SU-DHL-6 (cell line): ENCODE results near the gene STIP1.

ENCODE experiments used
- H2AFZ ChIP-seq: fragments of 200-600 bp; sonication (generic); 2 replicates; pipeline ENCODE4 v1.6.1; 2014; ENCODE audit warnings: low read depth, mild to moderate bottlenecking, moderate library complexity, mixed read lengths, antibody characterized with exemption, low read length; ENCODE audit not compliant: severe bottlenecking
- H3F3A ChIP-seq: fragments of 200-600 bp; shearing (Covaris generic); 2 replicates; pipeline ENCODE4 v1.6.0; 2016; ENCODE audit warnings: antibody characterized with exemption, mild to moderate bottlenecking; ENCODE audit not compliant: insufficient read depth
- H3K27ac ChIP-seq: fragments of 200-600 bp; sonication (generic); 2 replicates; pipeline ENCODE4 v1.5.1; 2016; ENCODE audit warnings: low read depth, mild to moderate bottlenecking, low read length, moderate library complexity, mixed read lengths
- H3K27me3 ChIP-seq: fragments of 200-600 bp; sonication (generic), shearing (Covaris generic); 2 replicates; pipeline ENCODE4 v1.6.0; 2014; ENCODE audit warnings: mild to moderate bottlenecking, low read length
- H3K36me3 ChIP-seq: fragments of 200-600 bp; sonication (generic); 2 replicates; pipeline ENCODE4 v1.6.1; 2014; ENCODE audit warnings: mild to moderate bottlenecking, low read length, mixed read lengths
- H3K4me2 ChIP-seq: fragments of 300-600, 200-600 bp; shearing (Covaris generic), sonication (generic); 2 replicates; pipeline ENCODE4 v1.6.0; 2014; ENCODE audit warnings: low read length, low read depth, mild to moderate bottlenecking; ENCODE audit not compliant: poor library complexity, severe bottlenecking
- H3K4me3 ChIP-seq: fragments of 200-600 bp; sonication (generic); 2 replicates; pipeline ENCODE4 v1.5.1; 2014; ENCODE audit warnings: antibody characterized with exemption, low read length, mild to moderate bottlenecking, mixed read lengths; ENCODE audit not compliant: insufficient read depth, poor library complexity, severe bottlenecking
- H3K79me2 ChIP-seq: fragments of 200-600 bp; sonication (generic); 2 replicates; pipeline ENCODE4 v1.6.1; 2014; ENCODE audit warnings: mild to moderate bottlenecking, low read length, moderate library complexity; ENCODE audit not compliant: insufficient read depth
- H3K9ac ChIP-seq: fragments of 200-600 bp; sonication (generic); 2 replicates; pipeline ENCODE4 v1.7.0; 2014; ENCODE audit warnings: mild to moderate bottlenecking, low read length
- H3K9me2 ChIP-seq: fragments of 200-600 bp; sonication (generic); replicated peaks from 2 replicates; pipeline ENCODE4 v1.6.1; 2014; ENCODE audit warnings: low read length; ENCODE audit not compliant: insufficient read depth
- H3K9me3 ChIP-seq: fragments of 200-600 bp; sonication (generic); 2 replicates; pipeline ENCODE4 v1.6.1; 2014; ENCODE audit warnings: low read length, mixed read lengths; ENCODE audit not compliant: insufficient read depth
- H4K20me1 ChIP-seq: fragments of 200-600 bp; sonication (generic); 2 replicates; pipeline ENCODE4 v1.6.1; 2014; ENCODE audit warnings: low read depth, mild to moderate bottlenecking, antibody characterized with exemption, low read length, moderate library complexity, mixed read lengths
- EZH2phosphoT487 ChIP-seq: fragments of 200-600 bp; sonication (generic), shearing (Covaris generic); conservative IDR thresholded peaks from 2 replicates; pipeline ENCODE4 v1.6.1; 2018; ENCODE audit warnings: mild to moderate bottlenecking, antibody characterized with exemption, low read length, moderate library complexity, mixed read lengths
- TF ChIP-seq, protein P1 (sequence below): fragments of 200-600 bp; sonication (generic); IDR thresholded peaks from one replicate; pipeline ENCODE4 v1.5.1; 2017; ENCODE audit warnings: antibody characterized with exemption, mild to moderate bottlenecking, low read length, moderate library complexity; ENCODE audit not compliant: insufficient read depth, poor library complexity, severe bottlenecking

The STIP1 gene

DNA sequence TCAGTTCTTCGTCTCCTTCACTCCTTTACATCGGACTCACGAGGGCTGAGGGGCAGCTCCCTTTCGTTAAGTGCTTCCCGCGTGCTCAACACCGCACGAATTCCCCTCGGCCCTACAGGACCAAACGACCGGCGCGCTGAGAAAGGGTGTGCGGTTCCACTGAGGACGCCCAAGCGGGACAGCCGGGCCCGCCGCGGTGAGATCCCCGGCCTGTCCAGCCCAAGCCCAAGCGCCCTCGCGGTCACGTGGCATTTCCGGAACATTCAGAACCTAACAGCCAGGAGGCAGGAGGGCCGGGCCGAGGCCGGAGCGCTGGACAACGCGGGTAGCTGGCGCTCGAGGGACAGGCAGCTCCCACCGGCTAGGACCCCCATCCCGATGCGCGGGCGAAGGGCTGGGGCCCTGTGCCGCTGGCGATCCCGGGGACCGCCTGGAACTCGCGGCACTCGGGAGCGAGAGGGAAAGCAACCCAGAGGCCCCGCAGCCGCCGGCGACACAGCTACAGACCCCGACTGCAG is 737 bp upstream of the STIP1 start:
- Histone ChIP-seq H3K27ac (peak overlapping the region; percentile 55), H2AFZ (peak overlapping the region; percentile 4)

DNA sequence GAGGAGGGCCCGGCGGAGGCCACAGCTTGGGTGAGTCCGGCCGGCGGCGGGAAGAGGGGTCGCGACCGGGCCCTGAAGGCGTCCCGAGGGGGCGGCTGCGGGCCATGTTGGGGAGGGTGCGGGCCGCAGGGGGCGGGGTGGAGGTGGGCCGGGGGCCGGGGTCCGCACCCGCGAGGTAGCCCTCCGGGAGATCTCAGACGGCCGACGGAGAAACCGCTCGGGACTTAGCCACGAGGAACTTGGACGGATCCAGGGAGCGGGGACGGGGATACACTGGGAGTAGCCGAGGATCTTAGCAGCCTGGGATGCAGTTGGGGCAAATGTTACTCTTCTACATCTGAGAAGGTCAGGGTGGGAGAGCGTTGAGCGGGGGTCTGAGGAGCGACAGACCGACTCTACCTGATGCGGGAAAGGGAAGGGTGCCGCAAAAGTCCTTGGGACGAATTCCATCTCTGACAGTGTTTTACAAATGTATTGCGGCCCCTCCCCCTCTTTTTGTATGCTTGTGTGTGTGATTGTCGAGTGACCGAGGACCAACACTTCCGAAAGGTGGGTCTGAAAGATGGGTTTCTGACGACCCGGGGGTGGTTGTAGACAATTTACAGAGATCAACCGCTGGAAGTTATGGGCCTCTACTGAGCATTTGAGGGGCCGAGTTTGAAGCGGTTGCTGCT is 658 bp downstream of the STIP1 start:
- peaks cover 12% of the 10 kb centered on the region for H3K79me2 ChIP-seq
- peaks cover 4% of the 10 kb centered on the region; the same call in 1 of the 2 replicates for H3K36me3 ChIP-seq
- H2AFZ ChIP-seq, result no peak overlapping the region
- no peaks in the 10 kb centered on the region; the same call in 1 of the 2 replicates for H4K20me1 ChIP-seq
- H3K9me2 ChIP-seq, result no peaks in the 10 kb centered on the region
- H3K4me3 ChIP-seq, result no peak overlapping the region
- H3K9me3 ChIP-seq, result no peaks in the 10 kb centered on the region
- TF ChIP-seq, protein P1, sequence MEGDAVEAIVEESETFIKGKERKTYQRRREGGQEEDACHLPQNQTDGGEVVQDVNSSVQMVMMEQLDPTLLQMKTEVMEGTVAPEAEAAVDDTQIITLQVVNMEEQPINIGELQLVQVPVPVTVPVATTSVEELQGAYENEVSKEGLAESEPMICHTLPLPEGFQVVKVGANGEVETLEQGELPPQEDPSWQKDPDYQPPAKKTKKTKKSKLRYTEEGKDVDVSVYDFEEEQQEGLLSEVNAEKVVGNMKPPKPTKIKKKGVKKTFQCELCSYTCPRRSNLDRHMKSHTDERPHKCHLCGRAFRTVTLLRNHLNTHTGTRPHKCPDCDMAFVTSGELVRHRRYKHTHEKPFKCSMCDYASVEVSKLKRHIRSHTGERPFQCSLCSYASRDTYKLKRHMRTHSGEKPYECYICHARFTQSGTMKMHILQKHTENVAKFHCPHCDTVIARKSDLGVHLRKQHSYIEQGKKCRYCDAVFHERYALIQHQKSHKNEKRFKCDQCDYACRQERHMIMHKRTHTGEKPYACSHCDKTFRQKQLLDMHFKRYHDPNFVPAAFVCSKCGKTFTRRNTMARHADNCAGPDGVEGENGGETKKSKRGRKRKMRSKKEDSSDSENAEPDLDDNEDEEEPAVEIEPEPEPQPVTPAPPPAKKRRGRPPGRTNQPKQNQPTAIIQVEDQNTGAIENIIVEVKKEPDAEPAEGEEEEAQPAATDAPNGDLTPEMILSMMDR, result no peak
- TF ChIP-seq EZH2phosphoT487, result no peak
- H3K27ac ChIP-seq, result peak overlapping the region; percentile 57
- no peak overlapping the region for H3K4me2 ChIP-seq
- 0 out of 2 replicates have a peak, but pooled peaks cover 7% of the 10 kb centered on the region for H3F3A ChIP-seq
- H3K9ac ChIP-seq, result no peak overlapping the region
- no peaks in the 10 kb centered on the region for H3K27me3 ChIP-seq

More for the DNA sequence above, 737 bp upstream of the STIP1 start:
- H3K9me2 ChIP-seq, result no peaks in the 10 kb centered on the region
- H3F3A ChIP-seq, result 0 out of 2 replicates have a peak, but pooled peaks cover 7% of the 10 kb centered on the region
- H3K4me2 ChIP-seq, result peak overlapping the region; percentile 98
- H3K4me3 ChIP-seq, result peak overlapping the region; percentile 84
- no peaks in the 10 kb centered on the region for H3K9me3 ChIP-seq
- peaks cover 12% of the 10 kb centered on the region for H3K79me2 ChIP-seq
- TF ChIP-seq, protein P1, result no peak
- no peak for TF ChIP-seq EZH2phosphoT487
- peaks cover 4% of the 10 kb centered on the region; the same call in 1 of the 2 replicates for H3K36me3 ChIP-seq
- H4K20me1 ChIP-seq, result no peaks in the 10 kb centered on the region; the same call in 1 of the 2 replicates
- no peaks in the 10 kb centered on the region for H3K27me3 ChIP-seq
- H3K9ac ChIP-seq, result peak overlapping the region; percentile 90

DNA sequence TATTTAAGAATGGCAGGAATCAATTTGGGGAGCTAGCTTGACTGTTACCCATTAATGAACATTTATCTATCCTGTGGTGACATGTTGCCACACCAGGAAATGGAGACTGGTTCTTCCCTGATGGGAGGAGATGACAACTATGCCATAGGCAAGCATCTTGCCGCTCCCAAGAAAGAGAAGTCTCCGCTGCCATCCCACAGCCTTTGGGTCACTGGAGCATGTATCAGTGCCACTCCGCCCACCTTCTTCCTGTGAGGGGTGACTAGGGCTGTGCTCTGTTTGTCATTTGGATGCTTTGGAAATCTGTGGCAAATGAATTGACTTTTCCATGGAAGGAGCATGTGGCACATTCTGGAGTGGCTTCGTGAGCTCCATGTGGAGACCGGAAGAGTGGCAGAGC is 6.5 kb downstream of the STIP1 start:
- no peaks in the 10 kb centered on the region for H3K27me3 ChIP-seq
- no peaks in the 10 kb centered on the region for H3F3A ChIP-seq
- no peak overlapping the region for H3K27ac ChIP-seq
- H3K4me3 ChIP-seq, result no peak overlapping the region
- peaks cover 11% of the 10 kb centered on the region for H3K79me2 ChIP-seq
- H3K9ac ChIP-seq, result no peak overlapping the region
- no peak overlapping the region for H2AFZ ChIP-seq
- H3K9me3 ChIP-seq, result no peaks in the 10 kb centered on the region
- no peaks in the 10 kb centered on the region for H3K9me2 ChIP-seq
- no peaks in the 10 kb centered on the region; the same call in 1 of the 2 replicates for H4K20me1 ChIP-seq
- H3K36me3 ChIP-seq, result peaks cover 33% of the 10 kb centered on the region
- no peak for TF ChIP-seq EZH2phosphoT487
- TF ChIP-seq, protein P1, result no peak
- no peak overlapping the region for H3K4me2 ChIP-seq
